Measurements from ENCODE around the gene PDILT. TPM values are rescaled to one million over a fixed set of nuclear protein-coding genes. Genes with fewer than 3 reads are reported as not detected.

The PDILT gene
- total RNA-seq, 1 experiment from 2014 or later = not detected

DNA sequence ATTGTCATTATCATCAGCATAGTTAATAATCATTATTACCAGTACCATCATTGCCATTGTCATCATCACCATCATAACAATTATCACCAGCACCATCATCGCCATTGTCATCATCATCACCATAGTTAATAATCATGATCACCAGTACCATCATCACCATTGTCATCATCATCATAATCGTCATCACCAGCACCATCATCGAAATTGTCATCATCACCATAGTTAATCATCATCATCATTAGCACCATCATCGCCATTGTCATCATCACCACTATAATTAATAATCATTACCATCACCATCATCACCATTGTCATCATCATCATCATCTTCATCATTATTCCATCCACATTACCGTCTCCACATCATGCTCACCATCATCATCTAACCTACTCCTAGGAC lies 13.5 kb downstream of the PDILT start:
- no peak overlapping the region for H2BK15ac ChIP-seq (ENCODE audit: low read depth, low read length)
- H3K14ac ChIP-seq (ENCODE audit: insufficient read depth, low read length) = no peak overlapping the region
- H3K18ac ChIP-seq (ENCODE audit: insufficient read length, low read depth, low read length) = no peak overlapping the region
- H2BK120ac ChIP-seq (ENCODE audit: low read depth, low read length, poor library complexity, severe bottlenecking) = no peak overlapping the region
- no peak overlapping the region for H3K56ac ChIP-seq (ENCODE audit: insufficient read length, low read depth, low read length)
- H3K36me3 Mint-ChIP-seq (ENCODE audit: insufficient read depth in 1 of 3, low read depth in 3 of 3) = no peaks in the 10 kb centered on the region
- H3K23ac ChIP-seq (ENCODE audit: insufficient read length, low read depth, low read length) = no peak overlapping the region
- H4K5ac ChIP-seq (ENCODE audit: insufficient read length, low read depth, low read length) = no peak overlapping the region
- no peak overlapping the region for H4K8ac ChIP-seq (replicated peaks; ENCODE audit: insufficient read length, low read depth, low read length)
- no peaks in the 10 kb centered on the region for H4K20me1 ChIP-seq (ENCODE audit: control insufficient read depth, insufficient read depth, insufficient read length)
- H3K4me2 ChIP-seq (ENCODE audit: insufficient read depth, insufficient read length, low read length) = no peak overlapping the region
- WGBS (ENCODE audit: extremely low coverage, insufficient read length, low lambda C conversion rate) = 100% methylated on average over 1 of the region's 5 CpGs
- H3K4me3 Mint-ChIP-seq = no peak overlapping the region
- no peak for DNase-seq
- TF ChIP-seq, protein P1, sequence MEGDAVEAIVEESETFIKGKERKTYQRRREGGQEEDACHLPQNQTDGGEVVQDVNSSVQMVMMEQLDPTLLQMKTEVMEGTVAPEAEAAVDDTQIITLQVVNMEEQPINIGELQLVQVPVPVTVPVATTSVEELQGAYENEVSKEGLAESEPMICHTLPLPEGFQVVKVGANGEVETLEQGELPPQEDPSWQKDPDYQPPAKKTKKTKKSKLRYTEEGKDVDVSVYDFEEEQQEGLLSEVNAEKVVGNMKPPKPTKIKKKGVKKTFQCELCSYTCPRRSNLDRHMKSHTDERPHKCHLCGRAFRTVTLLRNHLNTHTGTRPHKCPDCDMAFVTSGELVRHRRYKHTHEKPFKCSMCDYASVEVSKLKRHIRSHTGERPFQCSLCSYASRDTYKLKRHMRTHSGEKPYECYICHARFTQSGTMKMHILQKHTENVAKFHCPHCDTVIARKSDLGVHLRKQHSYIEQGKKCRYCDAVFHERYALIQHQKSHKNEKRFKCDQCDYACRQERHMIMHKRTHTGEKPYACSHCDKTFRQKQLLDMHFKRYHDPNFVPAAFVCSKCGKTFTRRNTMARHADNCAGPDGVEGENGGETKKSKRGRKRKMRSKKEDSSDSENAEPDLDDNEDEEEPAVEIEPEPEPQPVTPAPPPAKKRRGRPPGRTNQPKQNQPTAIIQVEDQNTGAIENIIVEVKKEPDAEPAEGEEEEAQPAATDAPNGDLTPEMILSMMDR (conservative IDR thresholded peaks at IDR 0.05) = no peak
- no peak overlapping the region for H4K91ac ChIP-seq (ENCODE audit: insufficient read length, low read depth, low read length)
- no peak overlapping the region for H2AFZ ChIP-seq (ENCODE audit: low read length)
- peaks cover 2% of the 10 kb centered on the region for H3K23me2 ChIP-seq (ENCODE audit: insufficient read length, low read depth, low read length, poor library complexity, severe bottlenecking)
- H2BK20ac ChIP-seq (ENCODE audit: low read depth, low read length, poor library complexity, severe bottlenecking) = no peak overlapping the region
- no peaks in the 10 kb centered on the region for H3K79me2 ChIP-seq (ENCODE audit: insufficient read depth, low read length)
- peaks cover 9 to 13% of the 10 kb centered on the region in 2 experiments for H3K4me1 Mint-ChIP-seq
- H2AK5ac ChIP-seq (ENCODE audit: insufficient read length, low read length) = no peak overlapping the region
- H3K9me3 Mint-ChIP-seq = no peaks in the 10 kb centered on the region
- H3K9me3 ChIP-seq (ENCODE audit: control insufficient read depth, low read depth, low read length) = no peaks in the 10 kb centered on the region
- H3K79me1 ChIP-seq (ENCODE audit: insufficient read depth, low read depth, low read length, poor library complexity, severe bottlenecking) = no peaks in the 10 kb centered on the region
- H3K27me3 Mint-ChIP-seq (ENCODE audit: low read depth) = peaks cover 10% of the 10 kb centered on the region
- H2BK5ac ChIP-seq (ENCODE audit: insufficient read length, low read length) = no peak overlapping the region
- no peak overlapping the region for H3K4ac ChIP-seq (ENCODE audit: low read depth, low read length)
- H3K4me1 ChIP-seq (ENCODE audit: insufficient read depth, low read length) = no peaks in the 10 kb centered on the region
- no peak overlapping the region for H3T11ph ChIP-seq (ENCODE audit: low read length)
- no peaks in the 10 kb centered on the region for H3K27me3 ChIP-seq (ENCODE audit: insufficient read depth, low read length)
- no peak overlapping the region for H2BK12ac ChIP-seq (ENCODE audit: insufficient read length, low read depth, low read length)
- H3K9ac ChIP-seq (ENCODE audit: extremely low read depth, insufficient read length, low read length) = no peak overlapping the region
- H3K27ac ChIP-seq (ENCODE audit: insufficient read length, low read depth, low read length) = no peak overlapping the region
- no peak overlapping the region for H3K27ac Mint-ChIP-seq

Measured in H9 (cell line).